Measurements from ENCODE around the gene MAEA.

The MAEA gene

GRCh38 chr4:1340861-1341260, 51.2 kb downstream of the MAEA start:
- Histone ChIP-seq H3K9ac (ENCODE audit: low read length) (no peak overlapping the region), H3K79me2 (ENCODE audit: low read length) (peaks cover 10% of the 10 kb centered on the region), H3K27me3 (ENCODE audit: low read depth, low read length) (no peaks in the 10 kb centered on the region), H3K4me3 (ENCODE audit: low read length) (no peak overlapping the region), H3K4me2 (ENCODE audit: low read length) (no peak overlapping the region), H3K4me1 (ENCODE audit: low read length) (peaks cover 3% of the 10 kb centered on the region; the same call in 1 of the 2 replicates), H3K27ac (ENCODE audit: low read length) (no peak overlapping the region), H2AFZ (ENCODE audit: low read depth, low read length) (no peak overlapping the region), H3K9me3 (ENCODE audit: insufficient read depth, low read length) (no peaks in the 10 kb centered on the region), H4K20me1 (ENCODE audit: insufficient read depth, low read length) (no peaks in the 10 kb centered on the region), H3K36me3 (replicated peaks; ENCODE audit: low read depth, low read length) (peaks cover 51% of the 10 kb centered on the region)
- TF ChIP-seq, protein P1, sequence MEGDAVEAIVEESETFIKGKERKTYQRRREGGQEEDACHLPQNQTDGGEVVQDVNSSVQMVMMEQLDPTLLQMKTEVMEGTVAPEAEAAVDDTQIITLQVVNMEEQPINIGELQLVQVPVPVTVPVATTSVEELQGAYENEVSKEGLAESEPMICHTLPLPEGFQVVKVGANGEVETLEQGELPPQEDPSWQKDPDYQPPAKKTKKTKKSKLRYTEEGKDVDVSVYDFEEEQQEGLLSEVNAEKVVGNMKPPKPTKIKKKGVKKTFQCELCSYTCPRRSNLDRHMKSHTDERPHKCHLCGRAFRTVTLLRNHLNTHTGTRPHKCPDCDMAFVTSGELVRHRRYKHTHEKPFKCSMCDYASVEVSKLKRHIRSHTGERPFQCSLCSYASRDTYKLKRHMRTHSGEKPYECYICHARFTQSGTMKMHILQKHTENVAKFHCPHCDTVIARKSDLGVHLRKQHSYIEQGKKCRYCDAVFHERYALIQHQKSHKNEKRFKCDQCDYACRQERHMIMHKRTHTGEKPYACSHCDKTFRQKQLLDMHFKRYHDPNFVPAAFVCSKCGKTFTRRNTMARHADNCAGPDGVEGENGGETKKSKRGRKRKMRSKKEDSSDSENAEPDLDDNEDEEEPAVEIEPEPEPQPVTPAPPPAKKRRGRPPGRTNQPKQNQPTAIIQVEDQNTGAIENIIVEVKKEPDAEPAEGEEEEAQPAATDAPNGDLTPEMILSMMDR (IDR thresholded peaks at IDR 0.05; ENCODE audit: low read depth, low read length): no peak
- no peak for TF ChIP-seq EZH2phosphoT487 (IDR thresholded peaks at IDR 0.05; ENCODE audit: low read depth)

DNA sequence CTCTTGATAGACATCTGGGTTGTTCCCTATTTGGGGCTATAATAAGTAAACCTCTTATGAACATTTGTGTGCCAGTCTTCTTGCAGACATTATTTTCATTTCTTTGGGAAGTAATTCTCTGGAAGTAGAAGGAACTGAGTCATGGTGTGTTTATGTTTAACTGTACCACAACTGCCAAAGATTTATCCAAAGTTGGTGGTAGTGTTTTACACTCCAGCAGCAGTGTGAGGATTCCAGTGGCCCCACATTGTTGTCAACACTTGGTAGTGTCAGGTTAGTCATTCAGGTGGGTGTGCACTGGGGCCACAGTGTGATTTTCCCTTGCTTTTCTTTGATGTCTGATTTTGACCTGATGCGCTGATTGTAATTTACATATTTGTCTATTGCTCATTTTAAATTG, 52.3 kb downstream of the MAEA start:
- no peak for TF ChIP-seq EZH2phosphoT487 (IDR thresholded peaks at IDR 0.05; ENCODE audit: low read depth)
- TF ChIP-seq, protein P1 (IDR thresholded peaks at IDR 0.05; ENCODE audit: low read depth, low read length): no peak
- Histone ChIP-seq H3K9ac (ENCODE audit: low read length) (no peak overlapping the region), H4K20me1 (ENCODE audit: insufficient read depth, low read length) (no peaks in the 10 kb centered on the region), H3K27me3 (ENCODE audit: low read depth, low read length) (no peaks in the 10 kb centered on the region), H3K9me3 (ENCODE audit: insufficient read depth, low read length) (no peaks in the 10 kb centered on the region), H3K79me2 (ENCODE audit: low read length) (peaks cover 16% of the 10 kb centered on the region), H3K36me3 (replicated peaks; ENCODE audit: low read depth, low read length) (peaks cover 40% of the 10 kb centered on the region), H3K4me2 (ENCODE audit: low read length) (no peak overlapping the region), H3K27ac (ENCODE audit: low read length) (no peak overlapping the region), H3K4me1 (ENCODE audit: low read length) (peaks cover 3% of the 10 kb centered on the region; the same call in 1 of the 2 replicates), H2AFZ (ENCODE audit: low read depth, low read length) (no peak overlapping the region), H3K4me3 (ENCODE audit: low read length) (no peak overlapping the region)

DNA sequence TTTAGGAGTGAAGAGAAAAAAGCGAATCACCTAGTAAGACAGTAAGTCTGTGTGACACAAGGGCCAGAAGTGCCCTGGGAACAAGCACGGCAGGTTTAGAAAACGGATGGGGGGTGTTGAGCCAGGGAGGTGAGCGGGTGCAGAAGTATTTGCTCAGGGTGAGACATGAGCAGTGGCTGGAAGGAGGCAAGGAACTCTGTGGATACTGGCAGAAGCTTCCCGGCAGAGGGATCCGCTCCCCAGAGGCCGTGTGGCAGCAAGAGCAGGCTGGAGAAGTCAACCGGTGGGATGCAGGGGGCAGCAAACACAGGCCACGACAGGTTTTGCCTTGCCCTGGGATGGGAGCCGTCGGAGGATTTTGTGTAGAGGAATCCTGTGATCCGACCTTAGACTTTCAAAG, 55.0 kb downstream of the MAEA start:
- Histone ChIP-seq H3K4me2 (ENCODE audit: low read length) (no peak overlapping the region), H3K9ac (ENCODE audit: low read length) (no peak overlapping the region), H3K4me1 (ENCODE audit: low read length) (peaks cover 13% of the 10 kb centered on the region), H3K27ac (ENCODE audit: low read length) (no peak overlapping the region), H3K36me3 (replicated peaks; ENCODE audit: low read depth, low read length) (peaks cover 31% of the 10 kb centered on the region), H3K4me3 (ENCODE audit: low read length) (no peak overlapping the region), H4K20me1 (ENCODE audit: insufficient read depth, low read length) (no peaks in the 10 kb centered on the region), H2AFZ (ENCODE audit: low read depth, low read length) (no peak overlapping the region), H3K9me3 (ENCODE audit: insufficient read depth, low read length) (no peaks in the 10 kb centered on the region), H3K79me2 (ENCODE audit: low read length) (peaks cover 38% of the 10 kb centered on the region), H3K27me3 (ENCODE audit: low read depth, low read length) (no peaks in the 10 kb centered on the region)
- TF ChIP-seq, protein P1 (IDR thresholded peaks at IDR 0.05; ENCODE audit: low read depth, low read length): no peak
- no peak for TF ChIP-seq EZH2phosphoT487 (IDR thresholded peaks at IDR 0.05; ENCODE audit: low read depth)

DNA sequence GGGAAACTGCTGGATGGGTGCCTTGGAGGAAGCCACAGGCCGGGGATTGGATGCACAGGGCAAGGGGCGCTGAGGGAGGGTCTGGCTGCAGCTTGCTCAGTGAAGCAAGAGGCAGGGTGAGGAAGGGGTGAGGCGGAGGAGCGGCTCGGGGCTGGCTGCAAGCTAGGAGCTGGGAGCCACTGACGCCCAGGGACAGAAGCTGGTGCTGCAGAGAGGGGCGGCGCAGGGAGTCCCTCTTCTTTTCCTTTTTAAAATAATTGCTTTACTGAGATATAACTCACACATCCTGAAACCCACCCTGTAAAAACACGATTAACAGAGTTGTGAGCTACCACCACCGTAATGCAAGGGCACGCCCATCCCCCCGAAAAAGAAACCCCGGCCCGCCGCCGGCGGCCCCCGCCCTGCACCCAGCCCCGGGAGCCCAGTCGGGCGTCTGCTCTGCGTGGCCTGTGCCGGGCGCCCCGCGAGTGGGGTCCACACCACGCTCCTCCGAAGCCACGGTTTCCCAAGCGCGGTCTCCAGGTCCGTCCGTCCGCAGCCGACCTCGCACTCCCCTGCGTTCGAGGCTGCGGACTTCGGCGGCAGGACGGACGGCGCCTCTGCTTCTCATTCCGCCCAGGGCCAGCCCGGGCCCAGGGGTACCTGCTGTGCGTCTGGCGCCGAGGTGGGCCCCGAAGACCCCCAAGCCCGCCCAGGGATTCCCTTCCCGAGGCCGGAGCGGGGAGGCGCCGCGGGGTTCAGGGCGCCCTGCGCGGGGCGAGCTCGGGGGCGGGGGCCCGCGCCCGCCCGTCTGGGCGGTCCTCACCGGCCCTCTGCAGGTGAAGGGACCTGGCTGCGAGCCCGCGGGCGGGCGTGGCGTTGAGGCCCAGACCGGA, 56.5 kb downstream of the MAEA start:
- TF ChIP-seq EZH2phosphoT487 (IDR thresholded peaks at IDR 0.05; ENCODE audit: low read depth): no peak
- TF ChIP-seq, protein P1 (IDR thresholded peaks at IDR 0.05; ENCODE audit: low read depth, low read length): no peak
- Histone ChIP-seq H3K9me3 (ENCODE audit: insufficient read depth, low read length) (no peaks in the 10 kb centered on the region), H3K4me3 (ENCODE audit: low read length) (peak overlapping the region; percentile 95), H3K36me3 (replicated peaks; ENCODE audit: low read depth, low read length) (peaks cover 19% of the 10 kb centered on the region), H3K27me3 (ENCODE audit: low read depth, low read length) (no peaks in the 10 kb centered on the region), H4K20me1 (ENCODE audit: insufficient read depth, low read length) (no peaks in the 10 kb centered on the region), H3K9ac (ENCODE audit: low read length) (peak overlapping the region; percentile 93), H3K27ac (ENCODE audit: low read length) (peak overlapping the region; percentile 64), H3K4me2 (ENCODE audit: low read length) (peak overlapping the region; percentile 94), H2AFZ (ENCODE audit: low read depth, low read length) (peak overlapping the region; percentile 48; the same call in 1 of the 2 replicates), H3K79me2 (ENCODE audit: low read length) (peaks cover 38% of the 10 kb centered on the region), H3K4me1 (ENCODE audit: low read length) (peaks cover 13% of the 10 kb centered on the region)

Measured in OCI-LY3 (cell line).